PC-3 (cell line): ENCODE measurements around the gene TAS2R46. TPM values are rescaled to one million over a fixed set of nuclear protein-coding genes. Genes with fewer than 3 reads are reported as not detected.
"Not testable (repeated sequence)": the region's sequence is repeated elsewhere in the genome, so short reads cannot be mapped to it uniquely, and the experiment has no call there.

Source experiments
- ATAC-seq: fragments of 200-7000 bp; cut with Tn5 transposase; 2 replicates; pipeline ENCODE4 v1.9.1; 2020; ENCODE audit warnings: mild to moderate bottlenecking, moderate library complexity
- Bru-seq: library from RNA; stranded (reverse); fragments of 400-500 nt; gene quantifications from one replicate; lab custom pipeline; 2021; lab: Mats Ljungman, UMichigan
- BruChase-seq, 2 experiments: library from RNA; stranded (reverse); fragments of 400-500 nt; gene quantifications; one replicate each; lab custom pipeline; 2021; lab: Mats Ljungman, UMichigan
- BruUV-seq: library from RNA; stranded (reverse); fragments of 400-500 nt; replicated peaks from 2 replicates; lab custom pipeline; 2021; lab: Mats Ljungman, UMichigan
- CTCF ChIA-PET: fragments of 300-600 bp; sonication (Branson Sonifier 250); formaldehyde crosslinking; loops from one replicate; lab custom pipeline; 2022; ENCODE audit warnings: antibody characterized with exemption; lab: Charles Lee
- POLR2A ChIA-PET: fragments of 300-600 bp; sonication (Branson Sonifier 250); formaldehyde crosslinking; loops from one replicate; lab custom pipeline; 2022; ENCODE audit warnings: antibody characterized with exemption; ENCODE audit not compliant: unreplicated experiment; lab: Charles Lee
- DNase-seq: peaks from one replicate; pipeline ENCODE4 v3.0.0-alpha.2; 2015
- H2AFZ ChIP-seq: fragments of 300-600 bp; sonication (generic); 2 replicates; pipeline ENCODE4 v1.6.0; 2016; ENCODE audit warnings: antibody characterized with exemption, low read length
- H3F3A ChIP-seq: fragments of 300-600 bp; sonication (generic); one replicate; pipeline ENCODE4 v1.6.0; 2017; ENCODE audit warnings: antibody characterized with exemption, low read length, control low read depth, mild to moderate bottlenecking; ENCODE audit not compliant: unreplicated experiment
- H3K27ac ChIP-seq: fragments of 300-600 bp; sonication (generic); 2 replicates; pipeline ENCODE4 v1.5.1; 2016; ENCODE audit warnings: mild to moderate bottlenecking, low read length
- H3K27me3 ChIP-seq: fragments of 300-600 bp; sonication (generic); 2 replicates; pipeline ENCODE4 v1.6.1; 2016; ENCODE audit warnings: low read length, mixed read lengths
- H3K36me3 ChIP-seq: fragments of 300-600 bp; sonication (generic); 2 replicates; pipeline ENCODE4 v1.6.1; 2016; ENCODE audit warnings: low read depth, mixed run types, low read length, mixed read lengths
- H3K4me1 ChIP-seq: fragments of 300-600 bp; sonication (generic); 2 replicates; pipeline ENCODE4 v1.5.1; 2016; ENCODE audit warnings: low read length; ENCODE audit not compliant: insufficient read depth
- H3K4me2 ChIP-seq: fragments of 300-600 bp; sonication (generic); 2 replicates; pipeline ENCODE4 v1.6.0; 2016; ENCODE audit warnings: low read length
- H3K4me3 ChIP-seq: fragments of 300-600 bp; sonication (generic); 2 replicates; pipeline ENCODE4 v1.5.1; 2016; ENCODE audit warnings: mild to moderate bottlenecking, low read length, mixed read lengths
- H3K79me2 ChIP-seq: fragments of 300-600 bp; sonication (generic); 2 replicates; pipeline ENCODE4 v1.6.1; 2017; ENCODE audit warnings: low read length, mixed read lengths
- H3K9ac ChIP-seq: fragments of 300-600 bp; sonication (generic); 2 replicates; pipeline ENCODE4 v1.6.0; 2016; ENCODE audit warnings: mild to moderate bottlenecking, low read length
- H3K9me2 ChIP-seq: fragments of 300-600 bp; sonication (generic); replicated peaks from 2 replicates; pipeline ENCODE4 v1.6.1; 2016; ENCODE audit warnings: mixed run types, low read length, mixed read lengths
- H3K9me3 ChIP-seq: fragments of 300-600 bp; sonication (generic); 2 replicates; pipeline ENCODE4 v1.6.1; 2016; ENCODE audit warnings: low read length, mixed read lengths
- H4K20me1 ChIP-seq: fragments of 300-600 bp; sonication (generic); 2 replicates; pipeline ENCODE4 v1.6.1; 2016; ENCODE audit warnings: low read length, mixed read lengths
- EZH2 ChIP-seq: fragments of 300-600 bp; sonication (generic); IDR thresholded peaks from one replicate; pipeline ENCODE4 v1.6.1; 2017; ENCODE audit warnings: antibody characterized with exemption, mild to moderate bottlenecking, low read length; ENCODE audit not compliant: unreplicated experiment
- EZH2phosphoT487 ChIP-seq: fragments of 300-600 bp; sonication (generic); IDR thresholded peaks from 2 replicates; pipeline ENCODE4 v1.6.1; 2018; ENCODE audit warnings: mild to moderate bottlenecking, antibody characterized with exemption, low read length, borderline replicate concordance
- intact Hi-C: fragments of 100-400 bp; cut with micrococcal nuclease; formaldehyde crosslinking; loops from 2 replicates; pipeline ENCODE4 v1.9.0; 2023
- long read RNA-seq: library from polyadenylated mRNA; unstranded; transcript quantifications from one replicate; pipeline ENCODE4 v2.0.0, GENCODE V29; 2021; ENCODE audit not compliant: unreplicated experiment
- total RNA-seq: library from RNA; depleted of rRNA; stranded (reverse); fragments of >200 nt; gene quantifications from 2 replicates; pipeline ENCODE4 v1.2.3, GENCODE V29; 2014; rRNA removed
- TF ChIP-seq, protein P1 (sequence below): fragments of 300-600 bp; sonication (generic); conservative IDR thresholded peaks from 2 replicates; pipeline ENCODE4 v1.5.1; 2017; ENCODE audit warnings: antibody characterized with exemption, low read depth, mild to moderate bottlenecking, low read length

Gene TAS2R46
- 0.36 and 1.5 TPM in 2 replicates for total RNA-seq
- percentile 87 among the genes with signal in this experiment for Bru-seq, nascent RNA
- percentile 66 among the genes with signal in this experiment for BruChase-seq, experiment 1, labeled RNA remaining after a 6-hour chase
- BruChase-seq, experiment 2, labeled RNA remaining after a 2-hour chase = percentile 87 among the genes with signal in this experiment
- long read RNA-seq = 0 reads

DNA sequence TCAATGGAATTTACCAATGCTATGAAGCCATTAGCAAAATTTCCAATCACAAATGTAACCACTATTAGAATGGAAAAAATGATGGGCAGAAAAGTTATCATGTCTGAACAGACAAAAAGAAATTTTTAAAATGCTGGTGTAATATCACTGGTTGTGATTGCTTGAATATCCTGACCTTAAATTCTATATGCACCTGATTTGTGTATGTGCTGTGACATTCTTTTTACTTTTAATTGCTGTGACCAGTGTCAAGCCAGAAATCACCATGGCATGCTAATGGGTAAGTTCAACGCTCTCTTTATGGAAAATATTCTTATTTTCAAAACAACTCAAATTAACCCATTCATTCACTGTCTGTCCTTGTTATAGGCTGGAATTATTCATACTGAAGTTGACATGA lies at the start of gene TAS2R46:
Gene TAS2R46 (minus strand): TSS at position 101 of the 400 bp plus-strand sequence. CDS start 0 bp downstream, at position 101.
- H3K4me1 ChIP-seq, DNase-seq, H3K9me2 ChIP-seq, BruUV-seq, H3K36me3 ChIP-seq, H3F3A ChIP-seq, H3K27me3 ChIP-seq, H4K20me1 ChIP-seq, H3K9ac ChIP-seq, H3K27ac ChIP-seq, H3K4me3 ChIP-seq, CTCF ChIA-PET, H3K79me2 ChIP-seq, POLR2A ChIA-PET, H3K4me2 ChIP-seq, intact Hi-C loops, ATAC-seq, H3K9me3 ChIP-seq, H2AFZ ChIP-seq: not testable (repeated sequence)

GRCh38 chr12:11111213-11111612 lies 49.1 kb upstream of the TAS2R46 start:
- H4K20me1 ChIP-seq, H3K27me3 ChIP-seq, H3K4me2 ChIP-seq, H3K36me3 ChIP-seq, POLR2A ChIA-PET, H3K4me3 ChIP-seq, H3K4me1 ChIP-seq, H3F3A ChIP-seq, ATAC-seq, intact Hi-C loops, BruUV-seq, H2AFZ ChIP-seq, H3K9me3 ChIP-seq, H3K27ac ChIP-seq, H3K9ac ChIP-seq, DNase-seq, H3K9me2 ChIP-seq, CTCF ChIA-PET: not testable (repeated sequence)
- peaks cover 38% of the 10 kb centered on the region for H3K79me2 ChIP-seq

GRCh38 chr12:11108862-11109261 lies 46.8 kb upstream of the TAS2R46 start:
- H3K36me3 ChIP-seq = no peaks in the 10 kb centered on the region
- H3K4me1 ChIP-seq = no peaks in the 10 kb centered on the region
- no peak overlapping the region for H3K4me3 ChIP-seq
- TF ChIP-seq, protein P1, sequence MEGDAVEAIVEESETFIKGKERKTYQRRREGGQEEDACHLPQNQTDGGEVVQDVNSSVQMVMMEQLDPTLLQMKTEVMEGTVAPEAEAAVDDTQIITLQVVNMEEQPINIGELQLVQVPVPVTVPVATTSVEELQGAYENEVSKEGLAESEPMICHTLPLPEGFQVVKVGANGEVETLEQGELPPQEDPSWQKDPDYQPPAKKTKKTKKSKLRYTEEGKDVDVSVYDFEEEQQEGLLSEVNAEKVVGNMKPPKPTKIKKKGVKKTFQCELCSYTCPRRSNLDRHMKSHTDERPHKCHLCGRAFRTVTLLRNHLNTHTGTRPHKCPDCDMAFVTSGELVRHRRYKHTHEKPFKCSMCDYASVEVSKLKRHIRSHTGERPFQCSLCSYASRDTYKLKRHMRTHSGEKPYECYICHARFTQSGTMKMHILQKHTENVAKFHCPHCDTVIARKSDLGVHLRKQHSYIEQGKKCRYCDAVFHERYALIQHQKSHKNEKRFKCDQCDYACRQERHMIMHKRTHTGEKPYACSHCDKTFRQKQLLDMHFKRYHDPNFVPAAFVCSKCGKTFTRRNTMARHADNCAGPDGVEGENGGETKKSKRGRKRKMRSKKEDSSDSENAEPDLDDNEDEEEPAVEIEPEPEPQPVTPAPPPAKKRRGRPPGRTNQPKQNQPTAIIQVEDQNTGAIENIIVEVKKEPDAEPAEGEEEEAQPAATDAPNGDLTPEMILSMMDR = no peak
- TF ChIP-seq EZH2phosphoT487 (no peak), EZH2 (no peak)
- peaks cover 18% of the 10 kb centered on the region; the same call in 1 of the 2 replicates for H3K79me2 ChIP-seq
- no peak overlapping the region for H3K27ac ChIP-seq
- intact Hi-C loops = no loop called here
- POLR2A ChIA-PET = no interaction called here
- no peak overlapping the region for H2AFZ ChIP-seq
- DNase-seq (no peak), ATAC-seq (no peak)
- CTCF ChIA-PET = no interaction called here
- no peaks in the 10 kb centered on the region for H3K27me3 ChIP-seq
- no peaks in the 10 kb centered on the region for H3F3A ChIP-seq
- no peak overlapping the region for H3K9ac ChIP-seq
- no peaks in the 10 kb centered on the region for H3K9me3 ChIP-seq
- no peaks in the 10 kb centered on the region for H3K9me2 ChIP-seq
- BruUV-seq = no TSS peak
- H3K4me2 ChIP-seq = no peak overlapping the region
- no peaks in the 10 kb centered on the region for H4K20me1 ChIP-seq

DNA sequence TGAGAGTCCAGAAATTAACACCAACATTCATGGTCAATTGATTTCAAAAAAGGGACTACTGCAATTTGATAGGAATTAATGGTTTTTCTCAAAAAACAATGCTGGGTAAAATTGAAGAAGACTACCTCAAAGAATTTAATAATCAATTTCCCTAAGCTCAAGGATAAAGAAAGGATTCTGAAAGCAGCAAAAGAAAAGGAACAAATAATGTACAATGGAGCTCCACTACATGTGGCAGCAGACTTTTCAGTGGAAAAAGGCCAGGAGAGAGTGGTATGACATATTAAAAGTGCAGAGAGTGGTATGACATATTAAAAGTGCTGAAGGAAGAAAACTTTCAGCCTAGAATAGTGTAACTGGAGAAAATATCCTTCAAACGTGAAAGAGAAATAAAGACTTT lies 45.6 kb upstream of the TAS2R46 start:
- no peak overlapping the region for H3K9ac ChIP-seq
- BruUV-seq = no TSS peak
- no peak overlapping the region for H2AFZ ChIP-seq
- H3K79me2 ChIP-seq = peaks cover 18% of the 10 kb centered on the region; the same call in 1 of the 2 replicates
- H3K4me2 ChIP-seq = no peak overlapping the region
- H3K9me3 ChIP-seq = no peaks in the 10 kb centered on the region
- intact Hi-C loops = no loop called here
- no peak for TF ChIP-seq EZH2phosphoT487
- TF ChIP-seq, protein P1 = no peak
- no peak for TF ChIP-seq EZH2
- H3K27me3 ChIP-seq = no peaks in the 10 kb centered on the region
- DNase-seq (no peak), ATAC-seq (no peak)
- POLR2A ChIA-PET = no interaction called here
- no peaks in the 10 kb centered on the region for H4K20me1 ChIP-seq
- no peak overlapping the region for H3K4me3 ChIP-seq
- H3K36me3 ChIP-seq = no peaks in the 10 kb centered on the region
- CTCF ChIA-PET = no interaction called here
- H3F3A ChIP-seq = no peaks in the 10 kb centered on the region
- H3K27ac ChIP-seq = no peak overlapping the region
- H3K9me2 ChIP-seq = no peaks in the 10 kb centered on the region
- H3K4me1 ChIP-seq = no peaks in the 10 kb centered on the region
